Kidney (tissue), 14 donors: ENCODE data around the gene TBL3. TPM values are rescaled to one million over a fixed set of nuclear protein-coding genes. Genes with fewer than 3 reads are reported as not detected.

ENCODE experiments used
- DNase-seq, 5 donors: peaks; one replicate each; pipeline ENCODE4 v3.0.0-alpha.2; 2013 to 2020
- FAIRE-seq: peaks from 2 replicates; lab custom pipeline; 2012; peaks lifted over from hg19 to GRCh38; lab: Jason Lieb, UNC
- H3K27ac ChIP-seq, 2 donors: one replicate each; pipeline ENCODE4 v1.7.0; 2013; ENCODE audit warnings: low read depth in 2 of 2, low read length in 2 of 2, inconsistent platforms in 1 of 2
- H3K27me3 ChIP-seq: one replicate; pipeline ENCODE4 v1.7.1; 2013; ENCODE audit warnings: low read length, inconsistent platforms; ENCODE audit not compliant: control insufficient read depth, insufficient read depth
- H3K36me3 ChIP-seq, 3 donors: one replicate each; pipeline versions ENCODE4 v1.7.0 to v1.7.1; 2013; ENCODE audit warnings: low read length in 3 of 3, control low read depth in 1 of 3, inconsistent platforms in 1 of 3; ENCODE audit not compliant: insufficient read depth in 3 of 3, control insufficient read depth in 2 of 3
- H3K4me1 ChIP-seq, 3 donors: one replicate each; pipeline versions ENCODE4 v1.7.0 to v1.7.1; 2013; ENCODE audit warnings: low read length in 3 of 3, inconsistent platforms in 1 of 3, low read depth in 1 of 3; ENCODE audit not compliant: control insufficient read depth in 2 of 3, insufficient read depth in 2 of 3
- H3K4me3 ChIP-seq, 3 donors: one replicate each; pipeline versions ENCODE4 v1.7.0 to v1.8.1; 2013; ENCODE audit warnings: low read length in 3 of 3, control low read depth in 1 of 3, inconsistent platforms in 1 of 3
- H3K9ac ChIP-seq, 3 donors: one replicate each; pipeline versions ENCODE4 v1.7.0 to v1.7.1; 2013; ENCODE audit warnings: low read length in 3 of 3, control low read depth in 1 of 3, inconsistent platforms in 1 of 3
- H3K9me3 ChIP-seq, 3 donors: one replicate each; pipeline versions ENCODE4 v1.7.0 to v1.7.1; 2013; ENCODE audit warnings: low read length in 3 of 3, control low read depth in 1 of 3, inconsistent platforms in 1 of 3; ENCODE audit not compliant: control insufficient read depth in 2 of 3, insufficient read depth in 1 of 3
- intact Hi-C: fragments of 100-400 bp; cut with DNase I; formaldehyde crosslinking; loops from one replicate; pipeline ENCODE4 v1.11.1; 2022
- polyA plus RNA-seq: library from polyadenylated mRNA; stranded (reverse); fragments of 350-450 nt; fragmentation: Illumina TruSeq; extraction: RNeasy Lipid Tissue Mini Kit (QIAGEN cat#74804); gene quantifications from one replicate; pipeline ENCODE4 v1.2.3, GENCODE V29; 2014; ENCODE audit warnings: low read depth, low replicate concordance; ENCODE audit not compliant: insufficient read depth
- total RNA-seq: library from RNA; stranded (reverse); fragmentation: NEBNext Ultra II Directional; extraction: Animal tissue kit (Norgen Biotek cat#: 25700); gene quantifications from one replicate; pipeline ENCODE4 v1.2.1, GENCODE V29; 2021
- TF ChIP-seq, protein P1 (sequence below): IDR thresholded peaks from 3 replicates; pipeline ENCODE4 v1.5.1; 2012; ENCODE audit warnings: mild to moderate bottlenecking, moderate library complexity, borderline replicate concordance; ENCODE audit not compliant: insufficient read depth; ENCODE audit errors: extremely low read depth
- donor health status: control.
- donor health status: control.
- donor health status: control.
- donor health status: control.
- donor health status: control.
- donor health status: DM: yes; HTN: yes; CAD: no.
- donor health status: Normal renal cell carcinoma (clear cell type).

TBL3 gene
- total and polyA plus RNA-seq, 2 donors from 2014 or later, result 33.3 to 38.5 TPM

DNA sequence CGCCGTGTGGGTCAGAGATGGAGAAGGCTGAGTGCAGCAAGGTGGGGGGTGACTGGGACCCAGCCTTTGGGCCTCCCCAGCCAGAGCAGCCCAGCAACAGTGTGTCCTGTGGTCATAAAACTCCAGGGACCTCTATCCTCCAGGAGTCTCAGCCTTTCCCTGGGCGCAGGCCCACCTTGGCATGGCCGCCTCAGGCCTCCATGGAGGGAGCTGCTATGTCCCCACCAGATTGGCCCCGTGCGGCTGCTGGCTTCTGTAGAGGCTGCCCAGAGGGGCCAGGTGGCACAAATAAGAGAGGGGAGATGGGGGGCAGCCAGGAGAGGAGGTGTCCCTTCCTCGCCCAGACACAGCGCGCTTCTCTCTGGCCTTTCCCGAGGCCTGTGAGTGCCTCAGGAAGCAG lies 15.3 kb downstream of the TBL3 start:
- no peaks in the 10 kb centered on the region for H3K9me3 ChIP-seq
- H3K27me3 ChIP-seq, result peaks cover 28% of the 10 kb centered on the region
- peaks cover 0 to 29% (median 8%) of the 10 kb centered on the region in 3 donors for H3K4me1 ChIP-seq
- FAIRE-seq (no peak), DNase-seq (no peak)
- TF ChIP-seq, protein P1, sequence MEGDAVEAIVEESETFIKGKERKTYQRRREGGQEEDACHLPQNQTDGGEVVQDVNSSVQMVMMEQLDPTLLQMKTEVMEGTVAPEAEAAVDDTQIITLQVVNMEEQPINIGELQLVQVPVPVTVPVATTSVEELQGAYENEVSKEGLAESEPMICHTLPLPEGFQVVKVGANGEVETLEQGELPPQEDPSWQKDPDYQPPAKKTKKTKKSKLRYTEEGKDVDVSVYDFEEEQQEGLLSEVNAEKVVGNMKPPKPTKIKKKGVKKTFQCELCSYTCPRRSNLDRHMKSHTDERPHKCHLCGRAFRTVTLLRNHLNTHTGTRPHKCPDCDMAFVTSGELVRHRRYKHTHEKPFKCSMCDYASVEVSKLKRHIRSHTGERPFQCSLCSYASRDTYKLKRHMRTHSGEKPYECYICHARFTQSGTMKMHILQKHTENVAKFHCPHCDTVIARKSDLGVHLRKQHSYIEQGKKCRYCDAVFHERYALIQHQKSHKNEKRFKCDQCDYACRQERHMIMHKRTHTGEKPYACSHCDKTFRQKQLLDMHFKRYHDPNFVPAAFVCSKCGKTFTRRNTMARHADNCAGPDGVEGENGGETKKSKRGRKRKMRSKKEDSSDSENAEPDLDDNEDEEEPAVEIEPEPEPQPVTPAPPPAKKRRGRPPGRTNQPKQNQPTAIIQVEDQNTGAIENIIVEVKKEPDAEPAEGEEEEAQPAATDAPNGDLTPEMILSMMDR, result no peak
- H3K27ac ChIP-seq, result no peak overlapping the region
- intact Hi-C loops, result no loop called here
- no peak overlapping the region for H3K4me3 ChIP-seq
- no peak overlapping the region for H3K9ac ChIP-seq
- H3K36me3 ChIP-seq, result peaks cover 0 to 12% (median 8%) of the 10 kb centered on the region in 3 donors

DNA sequence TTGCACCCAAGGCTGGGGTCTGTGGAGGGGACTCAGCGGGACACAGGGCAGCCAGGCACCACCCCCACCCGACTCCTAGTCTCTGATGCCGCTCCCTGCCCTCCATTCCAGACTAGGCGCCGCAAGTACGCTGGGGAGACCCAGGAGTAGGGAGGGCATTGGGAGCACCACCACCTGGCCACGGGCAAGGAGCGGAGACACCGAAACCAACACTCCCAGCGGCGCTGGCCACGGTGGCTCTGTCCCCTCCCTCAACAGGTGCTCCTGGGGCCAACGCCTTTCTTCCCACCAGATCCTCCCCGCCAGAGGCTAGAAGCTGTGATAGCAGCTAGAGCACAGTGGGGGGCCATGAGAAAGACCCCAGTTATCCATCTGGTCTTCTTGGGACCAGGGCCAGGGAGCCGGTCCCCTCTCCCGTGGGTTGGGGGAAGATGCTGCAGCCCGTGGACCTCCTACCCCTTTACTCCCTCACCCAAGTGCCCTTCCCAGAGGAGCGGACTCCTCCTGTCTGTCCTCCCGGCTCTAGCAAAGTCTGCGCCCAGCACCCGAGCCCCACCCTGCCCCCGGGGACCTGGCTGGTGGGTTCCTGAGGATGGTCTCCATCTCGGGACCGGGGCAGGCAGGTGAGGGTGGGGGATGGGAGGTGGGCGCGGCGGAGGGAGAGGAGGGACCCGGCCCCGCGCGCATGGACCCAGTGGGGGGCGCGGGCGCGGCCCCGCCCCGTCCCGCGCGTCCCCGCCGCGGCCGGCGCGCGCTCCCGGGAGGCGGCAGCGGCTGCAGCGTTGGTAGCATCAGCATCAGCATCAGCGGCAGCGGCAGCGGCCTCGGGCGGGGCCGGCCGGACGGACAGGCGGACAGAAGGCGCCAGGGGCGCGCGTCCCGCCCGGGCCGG lies 17.6 kb downstream of the TBL3 start, which contains the start of gene SYNGR3:
SYNGR3 (plus strand) TSS at position 762 of the 892 bp plus-strand sequence. CDS start 133 bp downstream, outside the sequence.
- H3K36me3 ChIP-seq, result peaks cover 0 to 12% (median 8%) of the 10 kb centered on the region in 3 donors
- H3K9ac ChIP-seq, result peak within 1 kb of the TSS in 2 of 3 donors; percentile 46
- TF ChIP-seq, protein P1, result no peak
- peak within 1 kb of the TSS in 1 of 3 donors; percentile 39 for H3K4me3 ChIP-seq
- H3K27ac ChIP-seq, result peak within 1 kb of the TSS in 1 of 2 donors; percentile 26
- peak in 2 of 5 donors; percentile 4 to 78 for DNase-seq
- peaks cover 0 to 22% (median 8%) of the 10 kb centered on the region in 3 donors for H3K4me1 ChIP-seq
- no peak for FAIRE-seq
- peaks cover 19% of the 10 kb centered on the region for H3K27me3 ChIP-seq
- intact Hi-C loops, result no loop called here
- H3K9me3 ChIP-seq, result no peaks in the 10 kb centered on the region

DNA sequence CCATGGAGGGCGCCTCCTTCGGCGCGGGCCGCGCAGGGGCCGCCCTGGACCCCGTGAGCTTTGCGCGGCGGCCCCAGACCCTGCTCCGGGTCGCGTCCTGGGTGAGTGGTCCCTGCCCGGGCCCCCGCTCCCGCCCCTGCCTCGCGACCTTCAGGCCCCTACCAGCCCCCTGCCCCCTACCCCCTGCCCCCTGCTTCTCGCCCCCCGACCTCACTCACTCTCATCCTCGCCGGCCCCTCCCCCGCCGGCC lies 18.2 kb downstream of the TBL3 start:
- Histone ChIP-seq H3K27ac (no peak overlapping the region), H3K4me1 (peaks cover 0 to 19% (median 4%) of the 10 kb centered on the region in 3 donors), H3K9me3 (no peaks in the 10 kb centered on the region), H3K4me3 (no peak overlapping the region), H3K27me3 (peaks cover 19% of the 10 kb centered on the region), H3K9ac (no peak overlapping the region), H3K36me3 (peaks cover 0 to 12% (median 8%) of the 10 kb centered on the region in 3 donors)
- intact Hi-C loops, result no loop called here
- FAIRE-seq (no peak), DNase-seq (no peak)
- TF ChIP-seq, protein P1, result no peak
